Erythroblast (primary cell): ENCODE results near the gene RNU6-9.

ENCODE experiments used
- DNase-seq, 2 experiments: peaks; one replicate each; lab custom pipeline; 2025; lab: John Stamatoyannopoulos, UW
- GATA1 ChIP-seq: IDR thresholded peaks from 2 replicates; pipeline ENCODE4 v1.6.1; 2011; ENCODE audit warnings: low read depth, mild to moderate bottlenecking, control low read depth, low read length, moderate library complexity
- POLR2A ChIP-seq: IDR thresholded peaks from 2 replicates; pipeline ENCODE4 v1.6.1; 2011; ENCODE audit warnings: mild to moderate bottlenecking, low read length

RNU6-9 gene

DNA sequence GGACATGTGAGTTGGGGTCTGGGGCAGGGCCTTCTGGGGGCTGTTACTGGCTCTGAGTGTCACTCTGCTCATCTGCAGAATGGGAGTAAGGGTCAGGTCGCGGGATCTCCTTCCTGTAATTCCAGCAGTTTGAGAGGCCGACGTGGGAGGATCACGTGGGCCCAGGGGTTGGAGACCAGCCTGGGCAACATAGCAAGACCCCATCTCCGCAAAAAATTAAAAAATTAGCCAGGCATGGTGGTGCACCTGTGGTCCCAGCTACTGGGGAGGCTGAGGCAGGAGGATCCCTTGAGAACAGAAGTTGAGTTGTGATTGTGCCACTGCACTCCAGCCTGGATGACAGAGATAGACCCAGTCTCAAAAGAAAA is 36.6 kb downstream of the RNU6-9 start:
- no peak for TF ChIP-seq GATA1
- no peak for TF ChIP-seq POLR2A
- no peak for DNase-seq

DNA sequence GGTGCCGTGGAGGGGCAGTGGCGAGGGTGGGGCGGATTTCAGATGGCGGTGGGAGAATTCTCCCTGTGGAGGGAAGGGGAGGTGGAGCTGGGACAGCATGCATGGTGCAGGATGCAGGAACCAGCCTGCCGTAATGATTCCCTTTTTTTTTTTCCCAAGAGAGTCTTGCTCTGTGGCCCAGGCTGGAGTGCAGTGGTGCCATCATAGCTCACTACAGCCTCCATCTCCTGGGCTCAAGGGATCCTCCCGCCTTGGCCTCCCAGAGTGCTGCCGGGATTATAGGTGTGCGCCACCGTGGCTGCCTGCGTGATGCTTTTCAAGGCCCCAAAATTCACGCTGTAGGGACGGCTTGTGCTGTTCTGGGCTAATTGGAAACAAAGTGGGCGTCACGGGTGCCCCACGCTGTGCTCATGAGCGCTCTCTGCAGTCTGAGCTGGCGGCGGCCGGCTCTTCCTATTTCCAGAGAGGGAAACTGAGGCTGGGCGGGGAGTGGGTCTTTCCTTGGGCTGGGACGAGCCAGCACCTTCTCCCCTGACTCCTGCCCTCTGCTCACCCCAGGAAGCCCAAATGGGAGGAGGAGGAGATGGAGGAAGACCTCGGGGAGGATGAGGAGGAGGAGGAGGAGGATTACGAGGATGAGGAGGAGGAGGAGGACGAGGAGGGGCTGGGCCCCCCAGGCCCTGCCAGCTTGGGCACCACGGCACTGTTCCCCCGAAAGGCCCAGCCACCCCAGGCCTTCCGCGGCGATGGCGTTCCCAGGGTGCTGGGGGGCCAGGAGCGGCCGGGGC is 38.8 kb downstream of the RNU6-9 start:
- no peak for DNase-seq
- TF ChIP-seq POLR2A (no peak), GATA1 (no peak)

GRCh38 chr19:932648-933552 is 39.6 kb downstream of the RNU6-9 start:
- TF ChIP-seq POLR2A (no peak), GATA1 (no peak)
- no peak for DNase-seq

DNA sequence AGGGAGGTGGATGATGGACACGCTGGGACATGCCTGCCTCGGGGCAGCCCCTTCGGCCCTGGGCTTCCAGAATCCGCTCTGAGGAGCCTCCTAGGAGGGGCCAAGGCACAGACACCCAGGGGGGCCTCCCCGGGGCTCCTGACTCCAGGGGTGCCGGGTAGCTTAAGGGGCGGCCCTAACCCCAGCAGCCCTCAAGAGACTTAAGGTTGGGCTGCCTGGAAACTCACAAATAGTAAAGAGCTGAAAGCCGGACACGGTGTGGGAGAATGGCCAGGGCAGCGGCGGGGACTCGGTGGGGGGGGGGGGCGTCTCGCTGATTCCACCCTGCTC is 40.2 kb downstream of the RNU6-9 start:
- TF ChIP-seq POLR2A (no peak), GATA1 (no peak)
- no peak for DNase-seq

DNA sequence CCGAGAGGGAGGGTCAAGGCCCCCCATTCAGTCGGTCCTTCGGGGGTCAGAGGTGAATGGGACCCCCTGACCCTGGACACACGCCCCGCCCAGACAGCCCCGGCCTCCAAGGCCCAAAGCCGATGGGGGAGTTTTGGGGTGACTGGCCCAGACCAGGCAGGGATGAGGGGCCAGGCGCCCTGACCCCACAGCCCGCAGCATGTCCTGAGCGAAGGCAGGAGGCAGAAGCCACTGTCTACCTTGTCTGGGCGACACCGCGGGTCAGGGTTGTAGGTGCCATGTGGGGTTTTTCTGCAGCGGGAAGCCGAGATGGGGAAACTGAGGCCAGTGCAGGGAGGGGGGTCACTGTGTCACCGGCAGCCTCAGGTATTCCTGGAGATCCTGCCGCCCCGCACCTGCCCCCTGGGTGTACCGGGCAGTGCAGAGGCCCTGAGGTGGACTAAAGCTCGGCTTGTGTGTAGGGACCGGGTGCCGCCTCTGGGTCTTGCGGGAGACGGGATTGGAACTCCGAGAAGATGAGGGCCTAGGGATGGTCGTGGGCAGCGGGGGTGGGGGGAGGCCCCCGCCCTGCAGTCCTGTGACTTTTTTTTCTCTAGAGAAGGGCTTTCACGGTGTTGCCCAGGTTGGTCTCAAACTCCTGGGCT is 41.0 kb downstream of the RNU6-9 start:
- TF ChIP-seq POLR2A, result no peak
- no peak for TF ChIP-seq GATA1
- no peak for DNase-seq

DNA sequence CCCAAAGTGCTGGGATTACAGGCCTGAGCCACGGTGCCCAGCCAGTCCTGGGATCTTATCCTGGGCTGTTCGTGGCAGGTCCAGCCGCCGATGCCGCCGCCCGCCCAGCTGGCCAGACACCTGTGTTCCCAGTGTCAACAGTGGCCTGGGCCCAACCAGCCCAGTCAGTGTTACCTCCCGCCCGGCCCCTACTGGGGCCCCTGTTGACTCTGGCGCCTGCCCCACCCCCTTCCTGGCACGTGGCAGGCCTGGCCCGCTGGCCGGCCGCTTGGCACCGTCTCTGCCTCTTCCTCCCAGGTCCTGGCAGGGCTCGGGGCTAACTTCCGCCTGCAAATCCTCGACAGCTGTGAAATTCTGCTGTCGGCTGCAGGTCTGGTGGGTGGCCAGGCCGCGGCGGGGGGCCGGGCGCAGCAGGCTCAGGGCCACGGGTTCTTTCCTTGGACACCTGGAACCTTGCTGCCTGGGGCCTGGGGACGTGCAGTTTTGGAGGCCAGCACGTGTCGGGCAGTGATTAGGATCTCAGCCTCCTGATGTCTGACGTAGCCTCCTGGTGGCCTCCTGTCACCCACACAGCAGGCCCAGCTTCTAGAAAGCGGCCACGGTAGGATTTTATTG is 41.7 kb downstream of the RNU6-9 start:
- DNase-seq, result peak in 1 of 2 experiments; percentile 40
- TF ChIP-seq GATA1, result no peak
- no peak for TF ChIP-seq POLR2A

GRCh38 chr19:936175-936546 is 42.9 kb downstream of the RNU6-9 start:
- no peak for DNase-seq
- TF ChIP-seq POLR2A (no peak), GATA1 (no peak)

- DNase-seq, result no peak
- TF ChIP-seq GATA1 (no peak), POLR2A (no peak)
These were observed 44.0 kb downstream of the RNU6-9 start for GRCh38 chr19:937259-937694.

DNA sequence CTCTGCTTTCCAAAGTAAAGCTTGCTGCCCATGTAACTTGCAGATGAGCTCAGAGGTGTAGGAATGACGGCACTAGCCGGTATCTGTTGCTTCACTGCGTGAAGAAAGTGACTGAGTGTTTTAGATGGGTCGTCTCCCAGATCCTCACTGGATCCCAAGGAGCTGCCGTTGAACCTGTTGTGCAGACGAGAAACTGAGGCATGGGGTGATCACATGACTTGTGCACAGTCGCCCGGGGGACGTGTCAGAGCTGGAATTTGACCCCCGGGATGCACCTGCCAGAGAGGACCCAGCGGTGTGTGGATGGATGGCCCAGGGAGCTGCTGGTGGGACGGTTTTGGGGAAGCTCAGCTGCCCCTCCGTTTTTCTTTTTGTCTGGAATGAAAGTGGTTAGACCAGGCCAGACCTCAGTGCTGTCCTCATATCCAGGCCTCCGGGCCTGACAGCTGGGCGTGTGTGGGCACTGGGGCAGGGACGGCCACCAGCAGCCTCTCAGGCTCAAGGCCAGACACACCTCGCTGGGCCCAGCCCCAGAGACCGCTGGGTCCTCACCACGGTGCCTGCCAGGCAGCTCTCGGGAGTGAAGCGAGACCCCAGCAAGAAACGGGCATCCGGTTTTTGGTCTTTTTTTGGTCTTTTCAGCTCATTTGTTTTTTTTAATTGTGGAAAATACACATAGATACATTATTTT is 45.1 kb downstream of the RNU6-9 start:
- TF ChIP-seq POLR2A (no peak), GATA1 (no peak)
- DNase-seq, result no peak

DNA sequence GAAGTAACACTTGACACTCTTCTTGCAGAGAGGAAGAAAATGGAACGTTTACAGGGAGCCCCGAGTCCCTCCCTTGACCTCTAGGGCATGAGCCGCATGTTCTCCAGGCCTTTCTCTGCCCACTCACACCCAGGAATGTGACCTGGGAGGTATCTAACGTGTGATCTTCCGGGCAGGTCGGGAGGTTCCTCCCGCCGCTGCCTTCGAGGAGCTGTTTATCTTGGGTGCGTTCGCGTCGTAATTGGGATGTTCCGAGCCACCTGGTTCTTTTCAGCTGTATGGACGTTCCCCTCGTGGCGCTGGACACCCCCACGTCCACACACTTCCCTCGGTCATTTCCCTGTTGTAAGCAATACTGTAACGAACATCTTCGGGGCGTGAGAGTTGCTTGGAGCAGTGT is 46.2 kb downstream of the RNU6-9 start:
- no peak for DNase-seq
- TF ChIP-seq POLR2A (no peak), GATA1 (no peak)

DNA sequence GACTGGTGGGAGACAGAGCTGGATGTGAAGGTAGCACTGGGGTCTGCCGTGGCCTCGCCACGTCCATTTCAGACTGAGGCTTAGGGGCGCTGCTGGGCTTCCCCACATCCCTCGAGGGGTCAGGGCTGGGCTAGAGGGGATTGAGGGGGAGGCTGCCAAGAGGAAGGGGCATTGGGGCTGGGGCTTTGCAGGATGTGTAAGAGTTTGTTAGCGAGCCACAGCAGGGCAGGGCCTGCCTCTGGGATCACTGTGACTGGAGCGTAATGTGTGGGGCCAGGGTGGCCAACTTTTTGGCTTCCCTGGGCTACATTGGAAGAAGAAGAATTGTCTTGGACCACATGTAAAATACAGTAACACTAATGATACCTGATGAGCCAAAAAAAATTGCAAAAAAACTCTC is 46.6 kb downstream of the RNU6-9 start:
- TF ChIP-seq POLR2A (no peak), GATA1 (no peak)
- no peak for DNase-seq

DNA sequence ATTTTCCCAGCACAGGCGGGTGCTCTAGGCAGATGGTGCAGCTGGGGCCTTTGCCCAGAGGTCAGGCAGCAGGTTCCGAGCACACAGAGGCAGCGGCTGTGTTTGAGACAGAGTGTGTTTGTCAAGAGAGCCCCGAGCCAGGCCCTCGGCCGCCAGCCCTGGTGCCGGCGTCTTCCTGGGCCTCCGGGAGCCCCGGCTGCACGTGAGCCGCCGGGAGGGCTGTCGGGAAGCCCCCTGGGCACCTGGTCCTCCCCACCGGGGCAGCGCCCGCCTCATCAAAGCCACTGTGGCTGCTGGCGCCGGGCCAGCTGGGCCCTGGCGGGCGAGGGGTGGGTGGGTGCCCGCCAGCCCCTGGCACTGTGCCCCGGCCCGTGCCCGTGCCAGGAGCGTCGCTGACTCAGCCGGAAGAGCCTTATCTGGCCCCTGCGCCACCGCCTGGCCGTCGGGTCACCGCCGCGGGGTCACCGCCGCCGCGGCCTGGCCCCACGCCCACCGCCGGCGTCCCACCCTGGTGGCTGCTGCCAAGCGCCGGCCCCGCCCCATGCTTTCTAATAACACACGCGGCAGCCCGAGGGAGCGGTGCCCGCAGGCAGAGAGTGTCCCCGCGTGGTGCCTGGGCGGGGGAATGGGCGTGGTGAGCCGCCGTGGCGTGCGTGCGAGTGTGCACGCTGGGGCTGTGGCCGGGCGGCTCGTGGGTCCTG is 47.5 kb downstream of the RNU6-9 start:
- no peak for DNase-seq
- TF ChIP-seq GATA1 (no peak), POLR2A (peak; percentile 62)
